ENCODE data around the gene SVBP.

DNA sequence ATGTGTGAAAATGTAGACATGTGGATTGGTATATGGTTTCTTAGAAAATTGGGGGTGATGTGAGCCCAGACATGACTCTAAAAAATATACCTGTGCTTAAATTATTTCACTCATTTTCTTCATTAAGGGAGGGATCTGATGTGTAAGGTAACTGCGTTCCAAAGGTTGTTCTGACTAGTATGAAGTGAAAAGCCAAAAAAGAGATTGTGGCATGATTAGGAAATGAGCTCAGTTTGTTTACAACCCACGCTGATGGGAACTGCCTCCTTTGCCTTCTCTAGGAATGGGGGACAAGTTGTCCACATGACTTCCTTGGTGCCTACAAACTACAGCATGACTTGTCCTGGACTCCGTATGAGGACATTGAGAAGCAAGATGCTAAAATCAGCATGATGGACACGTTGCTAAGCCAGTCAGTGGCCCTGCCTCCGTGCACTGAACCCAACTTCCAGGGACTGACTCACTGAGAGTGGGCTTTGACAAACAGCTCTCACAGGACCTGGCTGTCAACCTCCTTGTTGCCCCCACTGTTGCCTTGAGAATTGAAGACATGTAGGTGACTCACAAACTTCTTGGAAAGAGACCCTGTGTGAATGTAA is 42.2 kb downstream of the SVBP start:
- no peak for TF ChIP-seq EZH2phosphoT487 (IDR thresholded peaks at IDR 0.05; ENCODE audit: borderline replicate concordance, low read depth, low read length)
- TF ChIP-seq CTCF (conservative IDR thresholded peaks at IDR 0.05; ENCODE audit: low read length), result no peak
